WTC11 (cell line): ENCODE measurements around the gene VWF. TPM values are rescaled to one million over a fixed set of nuclear protein-coding genes. Genes with fewer than 3 reads are reported as not detected.

Experiments
- ATAC-seq: fragments of 200-7000 bp; cut with Tn5 transposase; 2 replicates; pipeline ENCODE4 v1.10.0; 2021; ENCODE audit warnings: mild to moderate bottlenecking, moderate library complexity
- CTCF ChIA-PET: fragments of 300-600 bp; sonication (Branson Sonifier 250); formaldehyde crosslinking; loops from one replicate; lab custom pipeline; 2021; ENCODE audit warnings: antibody characterized with exemption; lab: Charles Lee
- POLR2A ChIA-PET: fragments of 350-600 bp; sonication (Branson Sonifier 250); formaldehyde crosslinking; loops from one replicate; lab custom pipeline; 2021; ENCODE audit warnings: antibody characterized with exemption; lab: Charles Lee
- DNase-seq: peaks from one replicate; pipeline ENCODE4 v3.0.0; 2021; ENCODE audit warnings: low spot score
- H3K27ac Mint-ChIP-seq: 2 replicates; pipeline ENCODE4 v1.8.0; 2021; ENCODE audit warnings: mixed read lengths
- H3K27me3 Mint-ChIP-seq: 2 replicates; pipeline ENCODE4 v1.8.0; 2021; ENCODE audit warnings: low read depth, mild to moderate bottlenecking, moderate library complexity, mixed read lengths
- H3K36me3 Mint-ChIP-seq: 2 replicates; pipeline ENCODE4 v1.8.0; 2021; ENCODE audit warnings: mixed read lengths
- H3K4me1 Mint-ChIP-seq: 2 replicates; pipeline ENCODE4 v1.8.0; 2022; ENCODE audit warnings: mixed read lengths
- H3K4me3 Mint-ChIP-seq: 2 replicates; pipeline ENCODE4 v1.8.0; 2021; ENCODE audit warnings: mild to moderate bottlenecking, moderate library complexity, mixed read lengths
- H3K9me3 Mint-ChIP-seq: 2 replicates; pipeline ENCODE4 v1.8.0; 2021; ENCODE audit warnings: mixed read lengths
- ATF3 ChIP-seq: sonication (generic); formaldehyde crosslinking; conservative IDR thresholded peaks from 2 replicates; pipeline ENCODE4 v1.8.1; 2022; ENCODE audit warnings: mild to moderate bottlenecking, missing genetic modification reagents
- ESRRA ChIP-seq: sonication (generic); formaldehyde crosslinking; IDR thresholded peaks from 2 replicates; pipeline ENCODE4 v1.8.1; 2022; ENCODE audit warnings: mild to moderate bottlenecking, missing genetic modification reagents, borderline replicate concordance
- FOXP4 ChIP-seq: sonication (generic); formaldehyde crosslinking; IDR thresholded peaks from 2 replicates; pipeline ENCODE4 v1.8.0; 2022; ENCODE audit warnings: mild to moderate bottlenecking, missing genetic modification reagents
- IRF2 ChIP-seq: sonication (generic); formaldehyde crosslinking; IDR thresholded peaks from 2 replicates; pipeline ENCODE4 v1.8.0; 2022; ENCODE audit warnings: low read depth, missing genetic modification reagents, borderline replicate concordance
- MLX ChIP-seq: sonication (generic); formaldehyde crosslinking; IDR thresholded peaks from 2 replicates; pipeline ENCODE4 v1.8.1; 2023; ENCODE audit warnings: mild to moderate bottlenecking, missing genetic modification reagents, moderate library complexity
- NFATC4 ChIP-seq: fragments of 250-450 bp; sonication (Bioruptor Pico); IDR thresholded peaks from 2 replicates; pipeline ENCODE4 v1.9.0; 2021; ENCODE audit warnings: mild to moderate bottlenecking
- PRDM15 ChIP-seq: sonication (generic); formaldehyde crosslinking; IDR thresholded peaks from 2 replicates; pipeline ENCODE4 v1.8.0; 2022; ENCODE audit warnings: missing genetic modification reagents
- PRRX2 ChIP-seq: fragments of 250-450 bp; sonication (Bioruptor Pico); IDR thresholded peaks from 2 replicates; pipeline ENCODE4 v1.8.0; 2021; ENCODE audit warnings: mild to moderate bottlenecking
- SOX15 ChIP-seq: fragments of 250-450 bp; sonication (Bioruptor Pico); IDR thresholded peaks from 2 replicates; pipeline ENCODE4 v1.9.0; 2021; ENCODE audit warnings: mild to moderate bottlenecking
- SP1 ChIP-seq: sonication (generic); formaldehyde crosslinking; conservative IDR thresholded peaks from 2 replicates; pipeline ENCODE4 v1.8.1; 2022; ENCODE audit warnings: missing genetic modification reagents
- TCF7 ChIP-seq: sonication (generic); formaldehyde crosslinking; IDR thresholded peaks from 2 replicates; pipeline ENCODE4 v1.8.0; 2022; ENCODE audit warnings: mild to moderate bottlenecking, low read depth, missing genetic modification reagents, moderate library complexity
- TEAD4 ChIP-seq: sonication (generic); formaldehyde crosslinking; IDR thresholded peaks from 2 replicates; pipeline ENCODE4 v1.8.0; 2022; ENCODE audit warnings: mild to moderate bottlenecking, missing genetic modification reagents
- ZBTB21 ChIP-seq: sonication (generic); formaldehyde crosslinking; IDR thresholded peaks from 2 replicates; pipeline ENCODE4 v1.8.1; 2023; ENCODE audit warnings: mild to moderate bottlenecking, missing genetic modification reagents, borderline replicate concordance
- ZNF263 ChIP-seq: sonication (generic); formaldehyde crosslinking; IDR thresholded peaks from 2 replicates; pipeline ENCODE4 v1.8.1; 2022; ENCODE audit warnings: low read depth, mild to moderate bottlenecking, moderate library complexity, missing genetic modification reagents
- ZNF423 ChIP-seq: fragments of 250-450 bp; sonication (Bioruptor Pico); IDR thresholded peaks from 2 replicates; pipeline ENCODE4 v2.1.2; 2022; ENCODE audit warnings: mild to moderate bottlenecking, moderate library complexity
- ZNF671 ChIP-seq: fragments of 250-450 bp; sonication (Bioruptor Pico); IDR thresholded peaks from 2 replicates; pipeline ENCODE4 v1.8.0; 2021; ENCODE audit warnings: mild to moderate bottlenecking
- total RNA-seq: library from RNA; stranded (reverse); gene quantifications from 3 replicates; pipeline ENCODE4 v1.2.3, GENCODE V29; 2021
- TF ChIP-seq, protein P1 (sequence below): fragments of 250-450 bp; sonication (Bioruptor Pico); IDR thresholded peaks from 2 replicates; pipeline ENCODE4 v1.9.0; 2021; ENCODE audit warnings: moderate library complexity, mild to moderate bottlenecking, inconsistent platforms, borderline replicate concordance
- TF ChIP-seq, protein P2 (sequence below): sonication (generic); formaldehyde crosslinking; IDR thresholded peaks from 2 replicates; pipeline ENCODE4 v1.8.0; 2023; ENCODE audit warnings: mild to moderate bottlenecking, missing genetic modification reagents
- TF ChIP-seq, protein P3 (sequence below): sonication (generic); formaldehyde crosslinking; IDR thresholded peaks from 2 replicates; pipeline ENCODE4 v1.8.0; 2023; ENCODE audit warnings: missing genetic modification reagents
- TF ChIP-seq, protein P4 (sequence below): sonication (generic); formaldehyde crosslinking; conservative IDR thresholded peaks from 2 replicates; pipeline ENCODE4 v1.8.1; 2023; ENCODE audit warnings: mild to moderate bottlenecking, low read depth, missing genetic modification reagents, moderate library complexity

The VWF gene
- total RNA-seq, 1 experiment from 2014 or later, result 0.48 TPM

GRCh38 chr12:5901416-5901815 lies 223.1 kb downstream of the VWF start:
- no peaks in the 10 kb centered on the region for H3K36me3 Mint-ChIP-seq
- no peak overlapping the region for H3K4me3 Mint-ChIP-seq
- no peaks in the 10 kb centered on the region for H3K9me3 Mint-ChIP-seq
- ATAC-seq, result no peak
- H3K4me1 Mint-ChIP-seq, result peaks cover 20% of the 10 kb centered on the region
- DNase-seq, result no peak
- H3K27me3 Mint-ChIP-seq, result no peaks in the 10 kb centered on the region
- TF ChIP-seq ZBTB21, result no peak
- no peak for TF ChIP-seq MLX (CRISPR knock-in tag)
- no peak for TF ChIP-seq SP1 (CRISPR knock-in tag)
- TF ChIP-seq ZNF423 (CRISPR knock-in tag), result no peak
- TF ChIP-seq, protein P1, sequence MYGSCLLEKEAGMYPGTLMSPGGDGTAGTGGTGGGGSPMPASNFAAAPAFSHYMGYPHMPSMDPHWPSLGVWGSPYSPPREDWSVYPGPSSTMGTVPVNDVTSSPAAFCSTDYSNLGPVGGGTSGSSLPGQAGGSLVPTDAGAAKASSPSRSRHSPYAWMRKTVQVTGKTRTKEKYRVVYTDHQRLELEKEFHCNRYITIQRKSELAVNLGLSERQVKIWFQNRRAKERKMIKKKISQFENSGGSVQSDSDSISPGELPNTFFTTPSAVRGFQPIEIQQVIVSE, result no peak
- no peak for TF ChIP-seq IRF2
- TF ChIP-seq ZNF671 (CRISPR knock-in tag), result no peak
- no peak for TF ChIP-seq FOXP4 (CRISPR knock-in tag)
- no peak for TF ChIP-seq TCF7 (CRISPR knock-in tag)
- TF ChIP-seq SOX15 (CRISPR knock-in tag), result no peak
- TF ChIP-seq ATF3 (CRISPR knock-in tag), result no peak
- TF ChIP-seq, protein P2, sequence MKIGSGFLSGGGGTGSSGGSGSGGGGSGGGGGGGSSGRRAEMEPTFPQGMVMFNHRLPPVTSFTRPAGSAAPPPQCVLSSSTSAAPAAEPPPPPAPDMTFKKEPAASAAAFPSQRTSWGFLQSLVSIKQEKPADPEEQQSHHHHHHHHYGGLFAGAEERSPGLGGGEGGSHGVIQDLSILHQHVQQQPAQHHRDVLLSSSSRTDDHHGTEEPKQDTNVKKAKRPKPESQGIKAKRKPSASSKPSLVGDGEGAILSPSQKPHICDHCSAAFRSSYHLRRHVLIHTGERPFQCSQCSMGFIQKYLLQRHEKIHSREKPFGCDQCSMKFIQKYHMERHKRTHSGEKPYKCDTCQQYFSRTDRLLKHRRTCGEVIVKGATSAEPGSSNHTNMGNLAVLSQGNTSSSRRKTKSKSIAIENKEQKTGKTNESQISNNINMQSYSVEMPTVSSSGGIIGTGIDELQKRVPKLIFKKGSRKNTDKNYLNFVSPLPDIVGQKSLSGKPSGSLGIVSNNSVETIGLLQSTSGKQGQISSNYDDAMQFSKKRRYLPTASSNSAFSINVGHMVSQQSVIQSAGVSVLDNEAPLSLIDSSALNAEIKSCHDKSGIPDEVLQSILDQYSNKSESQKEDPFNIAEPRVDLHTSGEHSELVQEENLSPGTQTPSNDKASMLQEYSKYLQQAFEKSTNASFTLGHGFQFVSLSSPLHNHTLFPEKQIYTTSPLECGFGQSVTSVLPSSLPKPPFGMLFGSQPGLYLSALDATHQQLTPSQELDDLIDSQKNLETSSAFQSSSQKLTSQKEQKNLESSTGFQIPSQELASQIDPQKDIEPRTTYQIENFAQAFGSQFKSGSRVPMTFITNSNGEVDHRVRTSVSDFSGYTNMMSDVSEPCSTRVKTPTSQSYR (CRISPR knock-in tag), result no peak
- TF ChIP-seq PRDM15 (CRISPR knock-in tag), result no peak
- TF ChIP-seq, protein P3, sequence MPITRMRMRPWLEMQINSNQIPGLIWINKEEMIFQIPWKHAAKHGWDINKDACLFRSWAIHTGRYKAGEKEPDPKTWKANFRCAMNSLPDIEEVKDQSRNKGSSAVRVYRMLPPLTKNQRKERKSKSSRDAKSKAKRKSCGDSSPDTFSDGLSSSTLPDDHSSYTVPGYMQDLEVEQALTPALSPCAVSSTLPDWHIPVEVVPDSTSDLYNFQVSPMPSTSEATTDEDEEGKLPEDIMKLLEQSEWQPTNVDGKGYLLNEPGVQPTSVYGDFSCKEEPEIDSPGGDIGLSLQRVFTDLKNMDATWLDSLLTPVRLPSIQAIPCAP, result no peak
- TF ChIP-seq, protein P4, sequence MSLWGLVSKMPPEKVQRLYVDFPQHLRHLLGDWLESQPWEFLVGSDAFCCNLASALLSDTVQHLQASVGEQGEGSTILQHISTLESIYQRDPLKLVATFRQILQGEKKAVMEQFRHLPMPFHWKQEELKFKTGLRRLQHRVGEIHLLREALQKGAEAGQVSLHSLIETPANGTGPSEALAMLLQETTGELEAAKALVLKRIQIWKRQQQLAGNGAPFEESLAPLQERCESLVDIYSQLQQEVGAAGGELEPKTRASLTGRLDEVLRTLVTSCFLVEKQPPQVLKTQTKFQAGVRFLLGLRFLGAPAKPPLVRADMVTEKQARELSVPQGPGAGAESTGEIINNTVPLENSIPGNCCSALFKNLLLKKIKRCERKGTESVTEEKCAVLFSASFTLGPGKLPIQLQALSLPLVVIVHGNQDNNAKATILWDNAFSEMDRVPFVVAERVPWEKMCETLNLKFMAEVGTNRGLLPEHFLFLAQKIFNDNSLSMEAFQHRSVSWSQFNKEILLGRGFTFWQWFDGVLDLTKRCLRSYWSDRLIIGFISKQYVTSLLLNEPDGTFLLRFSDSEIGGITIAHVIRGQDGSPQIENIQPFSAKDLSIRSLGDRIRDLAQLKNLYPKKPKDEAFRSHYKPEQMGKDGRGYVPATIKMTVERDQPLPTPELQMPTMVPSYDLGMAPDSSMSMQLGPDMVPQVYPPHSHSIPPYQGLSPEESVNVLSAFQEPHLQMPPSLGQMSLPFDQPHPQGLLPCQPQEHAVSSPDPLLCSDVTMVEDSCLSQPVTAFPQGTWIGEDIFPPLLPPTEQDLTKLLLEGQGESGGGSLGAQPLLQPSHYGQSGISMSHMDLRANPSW (CRISPR knock-in tag), result no peak
- TF ChIP-seq PRRX2 (CRISPR knock-in tag), result no peak
- TF ChIP-seq NFATC4 (CRISPR knock-in tag), result no peak
- no peak for TF ChIP-seq ESRRA
- TF ChIP-seq TEAD4, result no peak
- TF ChIP-seq ZNF263, result no peak
- TF ChIP-seq, all 79 proteins: peak for 0
- CTCF ChIA-PET, result interaction anchor here (2.1 kb wide), 1 partner anchor 156 kb away, joined by 9 read pairs; no protein-coding TSS in a partner anchor
- POLR2A ChIA-PET, result no interaction called here
- H3K27ac Mint-ChIP-seq, result no peak overlapping the region
